Measurements from ENCODE around the gene CHST9.

DNA sequence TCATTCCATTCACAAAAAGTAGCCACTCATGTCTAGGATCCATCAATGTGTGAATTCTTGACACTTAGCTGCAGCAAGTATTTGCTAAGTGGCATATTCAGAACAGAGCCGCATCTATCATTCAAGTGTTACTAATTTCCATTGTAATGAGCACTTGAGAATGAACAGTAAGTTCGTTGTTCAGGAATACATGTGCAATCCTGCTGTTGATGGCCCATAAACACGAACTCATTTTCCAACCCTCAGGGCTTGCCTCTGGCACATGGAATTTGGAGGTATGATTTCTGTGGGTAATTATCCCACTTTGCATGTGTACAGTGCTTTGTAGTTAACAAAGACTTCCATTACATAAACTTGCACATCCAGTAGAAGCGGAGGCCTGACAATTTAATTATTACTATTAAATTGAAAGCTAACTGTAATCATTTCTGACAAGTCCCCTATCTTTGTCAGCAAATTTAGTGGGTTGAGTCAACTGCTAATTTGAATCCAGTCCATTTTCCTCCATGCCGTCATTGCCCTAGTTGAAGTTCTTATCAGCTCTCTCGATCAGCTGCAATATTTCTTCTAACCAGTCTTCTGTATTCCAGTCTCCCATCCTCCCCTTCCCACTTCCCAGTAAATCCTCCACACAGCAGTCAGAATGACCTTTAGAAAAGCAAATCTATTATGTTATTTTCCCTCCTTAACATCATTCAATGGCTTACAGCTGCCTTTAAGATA lies 203.6 kb downstream of the CHST9 start:
- TF ChIP-seq, protein P1, sequence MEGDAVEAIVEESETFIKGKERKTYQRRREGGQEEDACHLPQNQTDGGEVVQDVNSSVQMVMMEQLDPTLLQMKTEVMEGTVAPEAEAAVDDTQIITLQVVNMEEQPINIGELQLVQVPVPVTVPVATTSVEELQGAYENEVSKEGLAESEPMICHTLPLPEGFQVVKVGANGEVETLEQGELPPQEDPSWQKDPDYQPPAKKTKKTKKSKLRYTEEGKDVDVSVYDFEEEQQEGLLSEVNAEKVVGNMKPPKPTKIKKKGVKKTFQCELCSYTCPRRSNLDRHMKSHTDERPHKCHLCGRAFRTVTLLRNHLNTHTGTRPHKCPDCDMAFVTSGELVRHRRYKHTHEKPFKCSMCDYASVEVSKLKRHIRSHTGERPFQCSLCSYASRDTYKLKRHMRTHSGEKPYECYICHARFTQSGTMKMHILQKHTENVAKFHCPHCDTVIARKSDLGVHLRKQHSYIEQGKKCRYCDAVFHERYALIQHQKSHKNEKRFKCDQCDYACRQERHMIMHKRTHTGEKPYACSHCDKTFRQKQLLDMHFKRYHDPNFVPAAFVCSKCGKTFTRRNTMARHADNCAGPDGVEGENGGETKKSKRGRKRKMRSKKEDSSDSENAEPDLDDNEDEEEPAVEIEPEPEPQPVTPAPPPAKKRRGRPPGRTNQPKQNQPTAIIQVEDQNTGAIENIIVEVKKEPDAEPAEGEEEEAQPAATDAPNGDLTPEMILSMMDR (IDR thresholded peaks at IDR 0.05; ENCODE audit: low read depth, low read length) = no peak
- no peak for TF ChIP-seq EZH2phosphoT487 (IDR thresholded peaks at IDR 0.05; ENCODE audit: low read depth)

Measured in OCI-LY3 (cell line).